ENCODE data around the gene RPL38.

Gene RPL38

GRCh38 chr17:74210191-74211140 is 7.0 kb downstream of the RPL38 start:
- TF ChIP-seq CTCF (conservative IDR thresholded peaks at IDR 0.05) (peak; percentile 98), ZFX (IDR thresholded peaks at IDR 0.05) (no peak)
- H3K27ac ChIP-seq, result peak overlapping the region; percentile 69; the same call in 1 of the 2 replicates

GRCh38 chr17:74211141-74211911 is 7.8 kb downstream of the RPL38 start:
- TF ChIP-seq CTCF (conservative IDR thresholded peaks at IDR 0.05) (no peak), ZFX (IDR thresholded peaks at IDR 0.05) (no peak)
- peak overlapping the region; percentile 69 for H3K27ac ChIP-seq

- peak overlapping the region; percentile 69 for H3K27ac ChIP-seq
- TF ChIP-seq CTCF (conservative IDR thresholded peaks at IDR 0.05) (no peak), ZFX (IDR thresholded peaks at IDR 0.05) (no peak)
These were observed 8.4 kb downstream of the RPL38 start for GRCh38 chr17:74211912-74212208.

- TF ChIP-seq ZFX (IDR thresholded peaks at IDR 0.05) (no peak), CTCF (conservative IDR thresholded peaks at IDR 0.05) (no peak)
- H3K27ac ChIP-seq, result peak overlapping the region; percentile 69
These were observed 8.9 kb downstream of the RPL38 start for GRCh38 chr17:74212209-74212912.

GRCh38 chr17:74212913-74213791 is 9.7 kb downstream of the RPL38 start, which contains the start of gene TTYH2:
TSS of gene TTYH2 (plus strand) at chr17:74213571. CDS start at chr17:74213588, 17 bp downstream.
- TF ChIP-seq ZFX (IDR thresholded peaks at IDR 0.05) (no peak), CTCF (conservative IDR thresholded peaks at IDR 0.05) (no peak; the same call in 1 of the 2 replicates)
- peak within 1 kb of the TSS; percentile 69 for H3K27ac ChIP-seq

- H3K27ac ChIP-seq, result peak overlapping the region; percentile 69
- no peak for TF ChIP-seq CTCF (conservative IDR thresholded peaks at IDR 0.05)
- no peak for TF ChIP-seq ZFX (IDR thresholded peaks at IDR 0.05)
These were observed 10.4 kb downstream of the RPL38 start for GRCh38 chr17:74213861-74214391.

Measured in C4-2B (cell line).